Stomach (tissue), 9 donors: ENCODE measurements around the gene CCDC116. TPM values are rescaled to one million over a fixed set of nuclear protein-coding genes. Genes with fewer than 3 reads are reported as not detected.

ENCODE experiments used
- DNase-seq, 2 donors: peaks; one replicate each; pipeline versions ENCODE4 v3.0.0 to v3.0.0-alpha.2; 2013 to 2019
- H3K27ac ChIP-seq, 5 donors: fragments of 200-600 bp in 4 of 5; sonication (generic) in 4 of 5; one replicate each; pipeline ENCODE4 v1.5.1; 2013 to 2019; ENCODE audit warnings: mild to moderate bottlenecking in 1 of 5, moderate library complexity in 1 of 5
- H3K27me3 ChIP-seq, 3 donors: fragments of 200-600 bp; sonication (generic); one replicate each; pipeline ENCODE4 v1.5.1; 2017 to 2019; ENCODE audit warnings: mixed run types in 1 of 3
- H3K36me3 ChIP-seq, 4 donors: fragments of 200-600 bp; sonication (generic); 1 replicate in 3 of 4; 2 replicates in 1 of 4; pipeline ENCODE4 v1.5.1; 2016 to 2019
- H3K4me1 ChIP-seq, 4 donors: fragments of 200-600 bp; sonication (generic); one replicate each; pipeline ENCODE4 v1.5.1; 2016 to 2019
- H3K4me3 ChIP-seq, 4 donors: fragments of 200-600 bp; sonication (generic) in 3 of 4; one replicate each; pipeline ENCODE4 v1.5.1; 2016 to 2019; ENCODE audit warnings: mild to moderate bottlenecking in 1 of 4
- H3K9me3 ChIP-seq, 4 donors: fragments of 200-600 bp; sonication (generic); one replicate each; pipeline ENCODE4 v1.5.1; 2016 to 2019
- CTCF ChIP-seq, 7 experiments: fragments of 450-650 bp in 4 of 7; fragments of 200-600 bp in 3 of 7; sonication (generic) in 3 of 7; IDR thresholded peaks; one replicate each; pipeline ENCODE4 v1.5.1; 2016 to 2019; ENCODE audit warnings: antibody characterized with exemption in 7 of 7, control low read depth in 2 of 7, mild to moderate bottlenecking in 1 of 7
- EP300 ChIP-seq: sonication (generic); formaldehyde crosslinking; IDR thresholded peaks from one replicate; pipeline ENCODE4 v1.6.1; 2017; ENCODE audit warnings: antibody characterized with exemption
- POLR2A ChIP-seq, 4 donors: fragments of 450-650 bp; IDR thresholded peaks; one replicate each; pipeline ENCODE4 v1.6.1; 2016; ENCODE audit warnings: antibody characterized with exemption in 4 of 4, control low read depth in 2 of 4, mild to moderate bottlenecking in 1 of 4, moderate library complexity in 1 of 4
- POLR2AphosphoS5 ChIP-seq, 3 donors: sonication (generic); formaldehyde crosslinking; IDR thresholded peaks; one replicate each; pipeline ENCODE4 v1.6.1; 2016; ENCODE audit warnings: antibody characterized with exemption in 3 of 3
- WGBS, 5 donors: extraction: QIAGEN DNeasy Blood & Tissue Kit in 3 of 5; methylation state at CpG; one replicate each; pipeline versions ENCODE4 v1.1.5 to v1.1.7; 2013 to 2018; 5-methylcytosine and 5-hydroxymethylcytosine counted together
- intact Hi-C: fragments of 100-400 bp; cut with DNase I; formaldehyde crosslinking; loops from one replicate; pipeline ENCODE4 v1.15.1; 2023; ENCODE audit warnings: low total_unique reads
- polyA plus RNA-seq, 3 donors: library from polyadenylated mRNA; stranded (reverse); fragments of 200-250 nt; gene quantifications; one replicate each; pipeline ENCODE4 v1.2.3, GENCODE V29; 2013
- total RNA-seq, 5 donors: library from RNA; depleted of rRNA; stranded (reverse); fragments of >200 nt; gene quantifications; one replicate each; pipeline versions ENCODE4 v1.1.0 to v1.2.3, GENCODE V29; 2014 to 2016
- donor health status: healthy with polysubstance abuse.
- donor health status: Bipolar disorder and iron deficiency.
- donor health status: healthy.

The CCDC116 gene
- total and polyA plus RNA-seq, 8 donors = 0.25 to 0.48 TPM; not detected in 6

- peak overlapping the region in 1 of 5 donors; percentile 12 for H3K27ac ChIP-seq
- TF ChIP-seq CTCF (IDR thresholded peaks at IDR 0.05) (no peak), POLR2AphosphoS5 (IDR thresholded peaks at IDR 0.05) (no peak), EP300 (no peak), POLR2A (IDR thresholded peaks at IDR 0.05) (no peak)
- H3K36me3 ChIP-seq = peaks cover 3 to 11% (median 7%) of the 10 kb centered on the region in 4 donors
- peaks cover 55 to 87% (median 71%) of the 10 kb centered on the region in 4 donors for H3K4me1 ChIP-seq
- no peaks in the 10 kb centered on the region for H3K27me3 ChIP-seq
- H3K4me3 ChIP-seq = no peak overlapping the region
- no peak for DNase-seq
- WGBS, 5 donors = 67 to 71% (median 70%) methylated on average over 4 of the region's 4 CpGs
- H3K9me3 ChIP-seq = no peaks in the 10 kb centered on the region
- intact Hi-C loops = no loop called here
Measured at GRCh38 chr22:21587803-21588611, 44.6 kb upstream of the CCDC116 start.

- no peak for TF ChIP-seq CTCF (IDR thresholded peaks at IDR 0.05)
- TF ChIP-seq EP300 = no peak
- TF ChIP-seq POLR2AphosphoS5 (IDR thresholded peaks at IDR 0.05) = no peak
- no peak for TF ChIP-seq POLR2A (IDR thresholded peaks at IDR 0.05)
- Histone ChIP-seq H3K27me3 (no peaks in the 10 kb centered on the region), H3K27ac (no peak overlapping the region), H3K9me3 (no peaks in the 10 kb centered on the region), H3K36me3 (peaks cover 17 to 25% (median 21%) of the 10 kb centered on the region in 4 donors), H3K4me1 (peaks cover 49 to 93% (median 72%) of the 10 kb centered on the region in 4 donors), H3K4me3 (no peak overlapping the region)
- intact Hi-C loops = no loop called here
- WGBS, 5 donors = 85 to 93% (median 90%) methylated on average over 8 of the region's 8 CpGs
- DNase-seq = no peak
Measured at GRCh38 chr22:21589396-21589795, 43.2 kb upstream of the CCDC116 start.

DNA sequence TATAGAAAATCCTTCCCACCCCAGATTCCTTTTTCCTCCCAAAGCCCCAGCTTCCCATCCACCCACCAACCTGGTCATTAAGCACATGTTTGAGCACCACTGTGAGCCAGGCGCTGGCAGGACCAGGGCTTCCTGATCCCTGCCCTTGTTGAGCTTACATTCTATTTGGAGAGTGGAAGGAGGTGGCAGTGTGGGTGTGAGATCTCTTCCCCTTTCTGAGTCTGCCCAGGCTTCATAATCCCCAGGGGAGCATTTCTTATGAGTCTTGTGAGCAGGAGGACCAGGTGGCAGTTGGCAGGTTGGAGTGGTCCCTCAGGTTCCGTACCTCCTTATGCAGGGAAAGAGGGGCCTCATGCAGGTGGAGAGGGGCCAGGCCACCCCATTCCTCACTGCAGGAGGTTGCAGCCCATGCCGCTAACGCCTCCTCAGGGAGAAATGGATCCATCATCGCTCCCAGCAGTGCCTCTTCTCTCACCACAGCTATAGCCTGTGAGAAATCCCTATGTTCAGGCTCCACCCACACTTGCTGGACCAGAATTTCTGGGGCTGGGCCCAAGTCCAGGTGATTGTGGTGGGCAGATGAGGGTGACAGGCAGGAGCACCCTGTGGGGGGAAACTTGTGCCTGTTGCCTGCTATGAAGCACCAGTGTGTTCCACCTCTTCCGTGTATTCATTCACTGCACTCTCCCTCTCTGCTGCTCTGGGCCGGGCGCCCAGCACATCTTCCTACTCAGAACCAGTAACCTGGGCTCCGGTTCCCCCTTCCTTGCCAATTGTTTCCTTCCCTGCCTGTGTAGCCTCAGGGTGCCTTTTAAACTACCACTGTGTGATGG lies 41.5 kb upstream of the CCDC116 start:
- WGBS, 5 donors = 65 to 84% (median 80%) methylated on average over 8 to 9 of the region's 9 CpGs
- Histone ChIP-seq H3K36me3 (peaks cover 26 to 41% (median 37%) of the 10 kb centered on the region in 4 donors), H3K27me3 (no peaks in the 10 kb centered on the region), H3K27ac (no peak overlapping the region), H3K4me1 (peaks cover 42 to 85% (median 67%) of the 10 kb centered on the region in 4 donors), H3K9me3 (no peaks in the 10 kb centered on the region), H3K4me3 (no peak overlapping the region)
- intact Hi-C loops = no loop called here
- no peak for DNase-seq
- TF ChIP-seq POLR2A (IDR thresholded peaks at IDR 0.05) (no peak), POLR2AphosphoS5 (IDR thresholded peaks at IDR 0.05) (no peak), EP300 (no peak), CTCF (IDR thresholded peaks at IDR 0.05) (no peak)

DNA sequence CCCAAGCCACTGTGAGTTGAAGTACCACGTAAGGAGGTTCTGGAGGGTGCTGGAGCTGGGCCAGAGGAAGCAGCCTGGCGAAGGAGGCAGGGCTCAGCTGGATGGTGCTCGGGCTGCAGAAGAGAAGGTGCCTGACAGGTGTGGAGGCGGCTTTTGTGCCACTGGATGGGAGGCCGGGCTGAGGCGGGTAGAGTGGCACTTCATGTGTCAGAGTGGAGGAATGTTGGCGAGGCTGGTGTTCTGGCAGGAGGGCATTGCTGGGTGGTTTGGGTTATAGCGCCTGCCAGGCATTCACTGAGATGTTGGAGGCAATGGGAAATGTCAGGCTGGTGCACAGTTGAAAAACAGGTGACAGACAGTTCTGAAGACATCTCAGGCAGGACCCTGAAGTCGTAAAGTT lies 40.9 kb upstream of the CCDC116 start:
- Histone ChIP-seq H3K27ac (no peak overlapping the region), H3K27me3 (no peaks in the 10 kb centered on the region), H3K4me1 (peaks cover 42 to 81% (median 64%) of the 10 kb centered on the region in 4 donors), H3K9me3 (no peaks in the 10 kb centered on the region), H3K4me3 (no peak overlapping the region), H3K36me3 (peaks cover 26 to 48% (median 44%) of the 10 kb centered on the region in 4 donors)
- TF ChIP-seq EP300 (no peak), POLR2A (IDR thresholded peaks at IDR 0.05) (no peak), CTCF (IDR thresholded peaks at IDR 0.05) (no peak), POLR2AphosphoS5 (IDR thresholded peaks at IDR 0.05) (no peak)
- intact Hi-C loops = no loop called here
- WGBS, 5 donors = 55 to 68% (median 64%) methylated on average over 9 of the region's 9 CpGs
- DNase-seq = no peak
